OCI-LY7 (cell line): ENCODE results near the gene MYO16. TPM values are rescaled to one million over a fixed set of nuclear protein-coding genes. Genes with fewer than 3 reads are reported as not detected.

Source experiments
- BruUV-seq: library from RNA; stranded (reverse); fragments of 400-500 nt; replicated peaks from 2 replicates; lab custom pipeline; 2021; lab: Mats Ljungman, UMichigan
- CTCF ChIA-PET: fragments of 300-600 bp; sonication (Branson Sonifier 250); formaldehyde crosslinking; loops from one replicate; lab custom pipeline; 2022; ENCODE audit warnings: antibody characterized with exemption; ENCODE audit not compliant: unreplicated experiment; lab: Charles Lee
- POLR2A ChIA-PET: fragments of 300-600 bp; sonication (Branson Sonifier 250); formaldehyde crosslinking; loops from one replicate; lab custom pipeline; 2022; ENCODE audit warnings: antibody characterized with exemption; lab: Charles Lee
- DNase-seq: peaks from one replicate; pipeline ENCODE4 v3.0.0-alpha.2; 2015; ENCODE audit warnings: low spot score
- H2AFZ ChIP-seq: fragments of 200-600 bp; sonication (generic), shearing (Covaris generic); 2 replicates; pipeline ENCODE4 v1.6.1; 2014; ENCODE audit warnings: mild to moderate bottlenecking, antibody characterized with exemption, low read length, moderate library complexity
- H3K27ac ChIP-seq: fragments of 200-600 bp; sonication (generic); 2 replicates; pipeline ENCODE4 v1.5.1; 2014; ENCODE audit warnings: mixed run types, low read depth, mild to moderate bottlenecking, moderate library complexity, low read length, inconsistent platforms; ENCODE audit not compliant: poor library complexity, severe bottlenecking
- H3K36me3 ChIP-seq: fragments of 200-600 bp; sonication (generic); 2 replicates; pipeline ENCODE4 v1.6.1; 2014; ENCODE audit warnings: mild to moderate bottlenecking, antibody characterized with exemption, low read length, moderate library complexity, mixed read lengths; ENCODE audit not compliant: insufficient read depth
- H3K4me1 ChIP-seq: fragments of 200-600 bp; sonication (generic); 2 replicates; pipeline ENCODE4 v1.5.1; 2014; ENCODE audit warnings: mild to moderate bottlenecking, low read length; ENCODE audit not compliant: insufficient read depth, poor library complexity, severe bottlenecking
- H3K4me2 ChIP-seq: fragments of 200-600 bp; sonication (generic); 2 replicates; pipeline ENCODE4 v1.6.1; 2014; ENCODE audit warnings: mild to moderate bottlenecking, low read length
- H3K4me3 ChIP-seq: fragments of 200-600 bp; sonication (generic); 2 replicates; pipeline ENCODE4 v1.5.1; 2014; ENCODE audit warnings: mild to moderate bottlenecking, low read depth, low read length; ENCODE audit not compliant: poor library complexity, severe bottlenecking
- H3K79me2 ChIP-seq: fragments of 200-600 bp; sonication (generic); 2 replicates; pipeline ENCODE4 v1.6.1; 2016; ENCODE audit warnings: low read depth, mild to moderate bottlenecking, low read length, moderate library complexity, mixed read lengths; ENCODE audit not compliant: insufficient read depth
- H3K9me2 ChIP-seq: fragments of 200-600 bp; sonication (generic); 2 replicates; pipeline ENCODE4 v1.6.1; 2016; ENCODE audit warnings: mild to moderate bottlenecking, low read length, mixed read lengths; ENCODE audit not compliant: insufficient read depth
- H3K9me3 ChIP-seq: fragments of 200-600 bp; sonication (generic); 2 replicates; pipeline ENCODE4 v1.6.1; 2014; ENCODE audit warnings: mild to moderate bottlenecking, mixed run types, low read length, mixed read lengths
- H4K20me1 ChIP-seq: fragments of 200-600 bp; sonication (generic); 2 replicates; pipeline ENCODE4 v1.6.1; 2014; ENCODE audit warnings: mild to moderate bottlenecking, antibody characterized with exemption, low read length, moderate library complexity, mixed read lengths; ENCODE audit not compliant: insufficient read depth
- EZH2phosphoT487 ChIP-seq: fragments of 200-600 bp; sonication (generic); IDR thresholded peaks from 2 replicates; pipeline ENCODE4 v1.6.1; 2018; ENCODE audit warnings: low read depth, borderline replicate concordance, mild to moderate bottlenecking, mixed run types, antibody characterized with exemption, low read length, moderate library complexity, mixed read lengths
- intact Hi-C: fragments of 100-400 bp; cut with micrococcal nuclease; formaldehyde crosslinking; loops from one replicate; pipeline ENCODE4 v1.10.0; 2022; ENCODE audit not compliant: unreplicated experiment
- total RNA-seq, 2 experiments: library from RNA; depleted of rRNA in 1 of 2; stranded (reverse); fragments of >200 nt in 1 of 2; shearing (Covaris generic) in 1 of 2; gene quantifications; 2 replicates each; pipeline ENCODE4 v1.2.3, GENCODE V29; 2014 to 2022
- TF ChIP-seq, protein P1 (sequence below): fragments of 200-600 bp; sonication (generic); conservative IDR thresholded peaks from 2 replicates; pipeline ENCODE4 v1.5.1; 2014; ENCODE audit warnings: mild to moderate bottlenecking, antibody characterized with exemption, low read length, moderate library complexity, mixed read lengths

MYO16 gene
- total RNA-seq, 2 experiments from 2014 or later: 0.06 TPM; not detected in 1

DNA sequence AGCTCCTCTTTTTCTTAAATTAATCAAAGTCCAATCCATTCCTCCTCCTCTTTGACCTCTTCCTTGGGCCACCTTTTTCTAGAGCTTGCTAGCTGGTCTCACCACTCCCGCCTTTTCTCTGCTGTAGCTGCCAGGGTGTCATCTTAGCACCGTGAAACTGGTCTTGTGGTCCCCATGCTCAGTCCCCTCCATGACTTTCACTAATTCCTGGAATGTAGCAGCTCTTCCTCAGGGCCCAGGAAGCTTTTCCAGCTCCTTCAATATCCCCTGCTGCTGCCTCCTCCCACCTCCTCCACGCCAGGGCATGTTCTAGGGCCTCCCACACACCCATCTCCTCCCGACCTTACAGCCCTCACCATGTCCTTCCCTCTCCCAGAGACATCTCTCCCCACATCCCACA, 222.2 kb downstream of the MYO16 start:
- POLR2A ChIA-PET: interaction anchor here (0.6 kb wide), 1 partner anchor 27 kb away, joined by 3 read pairs; no protein-coding TSS in a partner anchor
- H3K9me2 ChIP-seq: no peaks in the 10 kb centered on the region
- no peak overlapping the region for H3K27ac ChIP-seq
- no TSS peak for BruUV-seq
- no peak overlapping the region for H3K4me3 ChIP-seq
- no peak for DNase-seq
- no peaks in the 10 kb centered on the region for H3K79me2 ChIP-seq
- TF ChIP-seq, protein P1, sequence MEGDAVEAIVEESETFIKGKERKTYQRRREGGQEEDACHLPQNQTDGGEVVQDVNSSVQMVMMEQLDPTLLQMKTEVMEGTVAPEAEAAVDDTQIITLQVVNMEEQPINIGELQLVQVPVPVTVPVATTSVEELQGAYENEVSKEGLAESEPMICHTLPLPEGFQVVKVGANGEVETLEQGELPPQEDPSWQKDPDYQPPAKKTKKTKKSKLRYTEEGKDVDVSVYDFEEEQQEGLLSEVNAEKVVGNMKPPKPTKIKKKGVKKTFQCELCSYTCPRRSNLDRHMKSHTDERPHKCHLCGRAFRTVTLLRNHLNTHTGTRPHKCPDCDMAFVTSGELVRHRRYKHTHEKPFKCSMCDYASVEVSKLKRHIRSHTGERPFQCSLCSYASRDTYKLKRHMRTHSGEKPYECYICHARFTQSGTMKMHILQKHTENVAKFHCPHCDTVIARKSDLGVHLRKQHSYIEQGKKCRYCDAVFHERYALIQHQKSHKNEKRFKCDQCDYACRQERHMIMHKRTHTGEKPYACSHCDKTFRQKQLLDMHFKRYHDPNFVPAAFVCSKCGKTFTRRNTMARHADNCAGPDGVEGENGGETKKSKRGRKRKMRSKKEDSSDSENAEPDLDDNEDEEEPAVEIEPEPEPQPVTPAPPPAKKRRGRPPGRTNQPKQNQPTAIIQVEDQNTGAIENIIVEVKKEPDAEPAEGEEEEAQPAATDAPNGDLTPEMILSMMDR: no peak
- TF ChIP-seq EZH2phosphoT487: no peak
- no peaks in the 10 kb centered on the region for H3K36me3 ChIP-seq
- no peak overlapping the region for H3K4me2 ChIP-seq
- CTCF ChIA-PET: no interaction called here
- intact Hi-C loops: no loop called here
- H3K9me3 ChIP-seq: no peaks in the 10 kb centered on the region
- no peaks in the 10 kb centered on the region for H3K4me1 ChIP-seq
- no peak overlapping the region for H2AFZ ChIP-seq
- H4K20me1 ChIP-seq: no peaks in the 10 kb centered on the region

DNA sequence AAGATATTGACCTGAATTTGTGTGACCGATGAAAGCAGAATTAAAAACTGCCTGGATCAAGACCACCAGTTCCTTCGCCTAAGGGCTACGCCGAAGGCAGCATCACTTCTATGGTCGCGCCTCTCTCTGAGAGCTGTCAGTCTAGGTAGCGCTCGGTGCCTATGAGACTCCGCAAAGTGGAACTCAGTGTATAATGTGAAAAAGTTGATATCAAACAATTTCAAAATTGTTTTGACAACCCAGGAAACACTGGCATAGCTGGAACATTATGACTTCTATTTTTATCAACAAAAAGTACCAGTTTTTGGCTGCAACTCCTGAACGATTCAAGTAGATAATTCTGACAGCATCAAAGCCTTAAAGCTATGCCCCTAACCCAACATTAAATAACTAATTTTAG, 223.6 kb downstream of the MYO16 start:
- DNase-seq: no peak
- Histone ChIP-seq H3K4me1 (no peaks in the 10 kb centered on the region), H3K27ac (no peak overlapping the region), H3K36me3 (no peaks in the 10 kb centered on the region), H3K9me2 (no peaks in the 10 kb centered on the region), H3K79me2 (no peaks in the 10 kb centered on the region), H3K4me3 (no peak overlapping the region), H3K9me3 (no peaks in the 10 kb centered on the region), H2AFZ (no peak overlapping the region), H4K20me1 (no peaks in the 10 kb centered on the region), H3K4me2 (no peak overlapping the region)
- TF ChIP-seq, protein P1: no peak
- TF ChIP-seq EZH2phosphoT487: no peak
- intact Hi-C loops: no loop called here
- CTCF ChIA-PET: no interaction called here
- no TSS peak for BruUV-seq
- POLR2A ChIA-PET: interaction anchor here (0.6 kb wide), 2 partner anchors 20 to 1110 kb away, joined by 3 to 4 read pairs; no protein-coding TSS in a partner anchor

GRCh38 chr13:108855737-108856387, 226.5 kb downstream of the MYO16 start:
- intact Hi-C loops: no loop called here
- Histone ChIP-seq H3K36me3 (no peaks in the 10 kb centered on the region), H3K27ac (no peak overlapping the region), H3K4me2 (no peak overlapping the region), H4K20me1 (no peaks in the 10 kb centered on the region), H3K9me2 (no peaks in the 10 kb centered on the region), H3K79me2 (no peaks in the 10 kb centered on the region), H3K9me3 (no peaks in the 10 kb centered on the region), H3K4me3 (no peak overlapping the region), H2AFZ (no peak overlapping the region), H3K4me1 (no peaks in the 10 kb centered on the region)
- CTCF ChIA-PET: no interaction called here
- DNase-seq: no peak
- no peak for TF ChIP-seq EZH2phosphoT487
- TF ChIP-seq, protein P1: no peak
- POLR2A ChIA-PET: no interaction called here
- no TSS peak for BruUV-seq
